ENCODE results near the gene CIC. TPM values are rescaled to one million over a fixed set of nuclear protein-coding genes. Genes with fewer than 3 reads are reported as not detected.

Gene CIC
- total and polyA plus RNA-seq, 2 of the 13 experiments (the other 11 are each of a cell fraction or from before 2014, with no cell fraction given): 5.9 to 8.0 TPM

DNA sequence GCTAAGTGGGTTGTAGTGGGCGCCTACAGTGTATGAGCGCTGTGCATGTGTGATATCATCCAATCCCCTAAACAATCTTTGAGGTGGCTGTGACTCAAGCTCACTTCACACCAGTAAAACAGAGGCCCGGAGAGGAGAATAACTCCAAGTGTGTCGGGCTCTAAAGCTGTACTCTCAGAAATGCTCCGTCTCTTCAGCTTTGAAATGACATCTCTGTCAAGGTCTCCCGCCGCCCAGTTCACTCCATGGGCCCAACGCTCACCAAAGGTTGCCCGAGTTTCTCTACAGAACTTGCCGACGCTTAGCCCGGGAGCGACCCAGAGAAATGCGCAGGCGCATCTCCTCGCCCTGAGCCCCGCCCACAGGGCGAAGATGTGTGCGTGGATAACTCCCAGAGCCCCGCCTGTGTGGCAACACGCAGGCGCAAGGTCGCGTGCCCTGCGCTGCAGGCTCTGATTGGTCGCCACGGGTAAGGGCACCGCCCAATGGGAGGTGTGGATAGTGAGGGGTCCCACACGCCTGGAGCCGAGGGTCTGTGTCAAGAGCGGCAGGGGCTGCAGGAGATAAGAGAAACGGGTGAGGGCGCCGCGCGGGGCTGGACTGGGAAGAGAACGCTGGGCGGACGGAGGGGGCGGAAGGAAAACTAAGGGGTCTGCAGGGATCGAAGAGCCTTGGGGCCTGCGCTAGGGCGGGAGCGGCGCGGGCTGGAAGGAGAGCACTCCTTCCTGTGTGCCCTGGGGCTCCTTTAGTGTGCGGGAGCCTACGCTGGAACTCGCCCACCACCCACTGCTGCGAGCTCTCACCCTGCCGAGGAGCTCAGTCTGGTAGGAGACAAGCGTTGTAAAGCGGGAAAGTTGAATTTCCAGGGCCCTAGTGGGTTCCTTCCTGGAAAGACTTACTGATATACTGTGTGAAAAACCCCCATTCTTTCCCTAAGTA lies 49.0 kb upstream of the CIC start, which contains the start of gene ZNF526 (continued):
- TF ChIP-seq, protein P1, sequence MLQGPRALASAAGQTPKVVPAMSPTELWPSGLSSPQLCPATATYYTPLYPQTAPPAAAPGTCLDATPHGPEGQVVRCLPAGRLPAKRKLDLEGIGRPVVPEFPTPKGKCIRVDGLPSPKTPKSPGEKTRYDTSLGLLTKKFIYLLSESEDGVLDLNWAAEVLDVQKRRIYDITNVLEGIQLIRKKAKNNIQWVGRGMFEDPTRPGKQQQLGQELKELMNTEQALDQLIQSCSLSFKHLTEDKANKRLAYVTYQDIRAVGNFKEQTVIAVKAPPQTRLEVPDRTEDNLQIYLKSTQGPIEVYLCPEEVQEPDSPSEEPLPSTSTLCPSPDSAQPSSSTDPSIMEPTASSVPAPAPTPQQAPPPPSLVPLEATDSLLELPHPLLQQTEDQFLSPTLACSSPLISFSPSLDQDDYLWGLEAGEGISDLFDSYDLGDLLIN (CRISPR knock-in tag; IDR thresholded peaks at IDR 0.05; ENCODE audit: borderline replicate concordance): no peak
- TF ChIP-seq ZNF562 (CRISPR knock-in tag; IDR thresholded peaks at IDR 0.05; ENCODE audit: borderline replicate concordance) (no peak), HDAC2 (CRISPR knock-in tag; IDR thresholded peaks at IDR 0.05) (peak; percentile 49; the same call in 1 of the 2 replicates), SP140L (CRISPR knock-in tag; IDR thresholded peaks at IDR 0.05; ENCODE audit: borderline replicate concordance) (no peak), ZNF572 (CRISPR knock-in tag; IDR thresholded peaks at IDR 0.05) (peak; percentile 22; the same call in 1 of the 2 replicates), KMT2B (CRISPR knock-in tag; IDR thresholded peaks at IDR 0.05) (peak; percentile 63), HNRNPL (IDR thresholded peaks at IDR 0.05; ENCODE audit: low read depth, low read length) (0 out of 2 replicates have a peak, but pooled peaks have one; percentile 52), KMT2A (CRISPR knock-in tag; IDR thresholded peaks at IDR 0.05) (peak; percentile 70; the same call in 1 of the 2 replicates), IRF2 (CRISPR knock-in tag; IDR thresholded peaks at IDR 0.05) (peak; percentile 73; the same call in 1 of the 2 replicates), PHF21A (CRISPR knock-in tag; IDR thresholded peaks at IDR 0.05) (peak; percentile 16; the same call in 1 of the 2 replicates), TAF1 (CRISPR knock-in tag; IDR thresholded peaks at IDR 0.05) (peak; percentile 94), RFX5 (IDR thresholded peaks at IDR 0.05; ENCODE audit: low read depth, low read length) (peak; percentile 91), ASH2L (IDR thresholded peaks at IDR 0.05; ENCODE audit: insufficient read length, low read depth, low read length) (peak; percentile 69), NFYB (CRISPR knock-in tag; IDR thresholded peaks at IDR 0.05) (peak; percentile 99), HNRNPLL (IDR thresholded peaks at IDR 0.05; ENCODE audit: low read depth, low read length, poor library complexity, severe bottlenecking) (peak; percentile 78), ZNF781 (CRISPR knock-in tag; IDR thresholded peaks at IDR 0.05; ENCODE audit: borderline replicate concordance, not compliant biosample characterization) (no peak), ZNF234 (CRISPR knock-in tag; conservative IDR thresholded peaks at IDR 0.05) (no peak), ARNTL (CRISPR knock-in tag; IDR thresholded peaks at IDR 0.05) (no peak; the same call in 1 of the 2 replicates), ZFY (CRISPR knock-in tag; IDR thresholded peaks at IDR 0.05) (peak; percentile 79), CEBPG (CRISPR knock-in tag; IDR thresholded peaks at IDR 0.05) (peak; percentile 53), BHLHE40 (IDR thresholded peaks at IDR 0.05; ENCODE audit: low read length) (peak; percentile 100), NFE2L1 (CRISPR knock-in tag; IDR thresholded peaks at IDR 0.05; ENCODE audit: borderline replicate concordance) (no peak)
- TF ChIP-seq, protein P2, sequence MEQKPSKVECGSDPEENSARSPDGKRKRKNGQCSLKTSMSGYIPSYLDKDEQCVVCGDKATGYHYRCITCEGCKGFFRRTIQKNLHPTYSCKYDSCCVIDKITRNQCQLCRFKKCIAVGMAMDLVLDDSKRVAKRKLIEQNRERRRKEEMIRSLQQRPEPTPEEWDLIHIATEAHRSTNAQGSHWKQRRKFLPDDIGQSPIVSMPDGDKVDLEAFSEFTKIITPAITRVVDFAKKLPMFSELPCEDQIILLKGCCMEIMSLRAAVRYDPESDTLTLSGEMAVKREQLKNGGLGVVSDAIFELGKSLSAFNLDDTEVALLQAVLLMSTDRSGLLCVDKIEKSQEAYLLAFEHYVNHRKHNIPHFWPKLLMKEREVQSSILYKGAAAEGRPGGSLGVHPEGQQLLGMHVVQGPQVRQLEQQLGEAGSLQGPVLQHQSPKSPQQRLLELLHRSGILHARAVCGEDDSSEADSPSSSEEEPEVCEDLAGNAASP (CRISPR knock-in tag; IDR thresholded peaks at IDR 0.05; ENCODE audit: borderline replicate concordance): peak; percentile 26; the same call in 1 of the 2 replicates
- TF ChIP-seq, protein P3, sequence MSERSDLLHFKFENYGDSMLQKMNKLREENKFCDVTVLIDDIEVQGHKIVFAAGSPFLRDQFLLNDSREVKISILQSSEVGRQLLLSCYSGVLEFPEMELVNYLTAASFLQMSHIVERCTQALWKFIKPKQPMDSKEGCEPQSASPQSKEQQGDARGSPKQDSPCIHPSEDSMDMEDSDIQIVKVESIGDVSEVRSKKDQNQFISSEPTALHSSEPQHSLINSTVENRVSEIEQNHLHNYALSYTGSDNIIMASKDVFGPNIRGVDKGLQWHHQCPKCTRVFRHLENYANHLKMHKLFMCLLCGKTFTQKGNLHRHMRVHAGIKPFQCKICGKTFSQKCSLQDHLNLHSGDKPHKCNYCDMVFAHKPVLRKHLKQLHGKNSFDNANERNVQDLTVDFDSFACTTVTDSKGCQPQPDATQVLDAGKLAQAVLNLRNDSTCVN (CRISPR knock-in tag; IDR thresholded peaks at IDR 0.05; ENCODE audit: borderline replicate concordance): peak; percentile 81
- TF ChIP-seq, protein P4, sequence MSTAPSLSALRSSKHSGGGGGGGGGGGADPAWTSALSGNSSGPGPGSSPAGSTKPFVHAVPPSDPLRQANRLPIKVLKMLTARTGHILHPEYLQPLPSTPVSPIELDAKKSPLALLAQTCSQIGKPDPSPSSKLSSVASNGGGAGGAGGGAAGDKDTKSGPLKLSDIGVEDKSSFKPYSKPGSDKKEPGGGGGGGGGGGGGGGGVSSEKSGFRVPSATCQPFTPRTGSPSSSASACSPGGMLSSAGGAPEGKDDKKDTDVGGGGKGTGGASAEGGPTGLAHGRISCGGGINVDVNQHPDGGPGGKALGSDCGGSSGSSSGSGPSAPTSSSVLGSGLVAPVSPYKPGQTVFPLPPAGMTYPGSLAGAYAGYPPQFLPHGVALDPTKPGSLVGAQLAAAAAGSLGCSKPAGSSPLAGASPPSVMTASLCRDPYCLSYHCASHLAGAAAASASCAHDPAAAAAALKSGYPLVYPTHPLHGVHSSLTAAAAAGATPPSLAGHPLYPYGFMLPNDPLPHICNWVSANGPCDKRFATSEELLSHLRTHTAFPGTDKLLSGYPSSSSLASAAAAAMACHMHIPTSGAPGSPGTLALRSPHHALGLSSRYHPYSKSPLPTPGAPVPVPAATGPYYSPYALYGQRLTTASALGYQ (CRISPR knock-in tag; IDR thresholded peaks at IDR 0.05): no peak
